SU-DHL-6 (cell line): ENCODE measurements around the gene GNB3.

Experiments
- H2AFZ ChIP-seq: fragments of 200-600 bp; sonication (generic); 2 replicates; pipeline ENCODE4 v1.6.1; 2014; ENCODE audit warnings: low read depth, mild to moderate bottlenecking, moderate library complexity, mixed read lengths, antibody characterized with exemption, low read length; ENCODE audit not compliant: severe bottlenecking
- H3F3A ChIP-seq: fragments of 200-600 bp; shearing (Covaris generic); 2 replicates; pipeline ENCODE4 v1.6.0; 2016; ENCODE audit warnings: antibody characterized with exemption, mild to moderate bottlenecking; ENCODE audit not compliant: insufficient read depth
- H3K27ac ChIP-seq: fragments of 200-600 bp; sonication (generic); 2 replicates; pipeline ENCODE4 v1.5.1; 2016; ENCODE audit warnings: low read depth, mild to moderate bottlenecking, low read length, moderate library complexity, mixed read lengths
- H3K27me3 ChIP-seq: fragments of 200-600 bp; sonication (generic), shearing (Covaris generic); 2 replicates; pipeline ENCODE4 v1.6.0; 2014; ENCODE audit warnings: mild to moderate bottlenecking, low read length
- H3K36me3 ChIP-seq: fragments of 200-600 bp; sonication (generic); 2 replicates; pipeline ENCODE4 v1.6.1; 2014; ENCODE audit warnings: mild to moderate bottlenecking, low read length, mixed read lengths
- H3K4me2 ChIP-seq: fragments of 300-600, 200-600 bp; shearing (Covaris generic), sonication (generic); 2 replicates; pipeline ENCODE4 v1.6.0; 2014; ENCODE audit warnings: low read length, low read depth, mild to moderate bottlenecking; ENCODE audit not compliant: poor library complexity, severe bottlenecking
- H3K4me3 ChIP-seq: fragments of 200-600 bp; sonication (generic); 2 replicates; pipeline ENCODE4 v1.5.1; 2014; ENCODE audit warnings: antibody characterized with exemption, low read length, mild to moderate bottlenecking, mixed read lengths; ENCODE audit not compliant: insufficient read depth, poor library complexity, severe bottlenecking
- H3K79me2 ChIP-seq: fragments of 200-600 bp; sonication (generic); 2 replicates; pipeline ENCODE4 v1.6.1; 2014; ENCODE audit warnings: mild to moderate bottlenecking, low read length, moderate library complexity; ENCODE audit not compliant: insufficient read depth
- H3K9ac ChIP-seq: fragments of 200-600 bp; sonication (generic); 2 replicates; pipeline ENCODE4 v1.7.0; 2014; ENCODE audit warnings: mild to moderate bottlenecking, low read length
- H3K9me2 ChIP-seq: fragments of 200-600 bp; sonication (generic); replicated peaks from 2 replicates; pipeline ENCODE4 v1.6.1; 2014; ENCODE audit warnings: low read length; ENCODE audit not compliant: insufficient read depth
- H3K9me3 ChIP-seq: fragments of 200-600 bp; sonication (generic); 2 replicates; pipeline ENCODE4 v1.6.1; 2014; ENCODE audit warnings: low read length, mixed read lengths; ENCODE audit not compliant: insufficient read depth
- H4K20me1 ChIP-seq: fragments of 200-600 bp; sonication (generic); 2 replicates; pipeline ENCODE4 v1.6.1; 2014; ENCODE audit warnings: low read depth, mild to moderate bottlenecking, antibody characterized with exemption, low read length, moderate library complexity, mixed read lengths
- CTCF ChIP-seq: fragments of 200-600 bp; sonication (generic); IDR thresholded peaks from one replicate; pipeline ENCODE4 v1.5.1; 2017; ENCODE audit warnings: antibody characterized with exemption, mild to moderate bottlenecking, low read length, moderate library complexity; ENCODE audit not compliant: insufficient read depth, poor library complexity, severe bottlenecking
- EZH2phosphoT487 ChIP-seq: fragments of 200-600 bp; sonication (generic), shearing (Covaris generic); conservative IDR thresholded peaks from 2 replicates; pipeline ENCODE4 v1.6.1; 2018; ENCODE audit warnings: mild to moderate bottlenecking, antibody characterized with exemption, low read length, moderate library complexity, mixed read lengths

Gene GNB3

GRCh38 chr12:6831450-6831995 lies 9.2 kb upstream of the GNB3 start:
- no peak overlapping the region for H3K9ac ChIP-seq
- no peaks in the 10 kb centered on the region for H3F3A ChIP-seq
- no peak for TF ChIP-seq CTCF
- no peak for TF ChIP-seq EZH2phosphoT487
- no peak overlapping the region for H3K27ac ChIP-seq
- no peak overlapping the region for H3K4me2 ChIP-seq
- no peaks in the 10 kb centered on the region; the same call in 1 of the 2 replicates for H4K20me1 ChIP-seq
- H3K9me2 ChIP-seq: no peaks in the 10 kb centered on the region
- no peaks in the 10 kb centered on the region for H3K79me2 ChIP-seq
- no peaks in the 10 kb centered on the region for H3K27me3 ChIP-seq
- no peak overlapping the region for H3K4me3 ChIP-seq
- H3K9me3 ChIP-seq: no peaks in the 10 kb centered on the region
- H2AFZ ChIP-seq: no peak overlapping the region
- no peaks in the 10 kb centered on the region for H3K36me3 ChIP-seq

DNA sequence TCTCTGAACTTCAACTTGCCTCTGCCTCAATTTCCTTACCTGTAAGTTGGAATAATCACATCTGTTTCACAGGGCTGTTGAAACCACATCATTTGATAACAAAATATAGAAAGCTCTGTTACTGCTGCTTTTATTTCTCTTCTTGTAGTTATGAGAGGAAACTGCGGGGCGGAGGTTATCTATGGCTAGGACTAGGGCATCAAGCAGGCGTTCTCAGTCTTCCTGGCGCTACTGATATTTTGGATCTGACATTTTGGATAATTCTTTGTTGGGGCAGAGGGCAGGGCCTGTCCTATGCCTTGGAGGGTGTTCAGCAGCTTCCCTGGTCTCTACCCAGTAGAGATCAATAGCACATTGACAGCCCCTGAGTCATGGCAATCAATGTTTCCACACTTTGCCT lies 8.6 kb upstream of the GNB3 start:
- Histone ChIP-seq H3K79me2 (no peaks in the 10 kb centered on the region), H3K36me3 (no peaks in the 10 kb centered on the region), H2AFZ (no peak overlapping the region), H3K4me3 (no peak overlapping the region), H3K4me2 (no peak overlapping the region), H3K9me2 (no peaks in the 10 kb centered on the region), H3K9ac (no peak overlapping the region), H3K27ac (no peak overlapping the region), H3F3A (no peaks in the 10 kb centered on the region), H3K9me3 (no peaks in the 10 kb centered on the region), H3K27me3 (no peaks in the 10 kb centered on the region), H4K20me1 (no peaks in the 10 kb centered on the region; the same call in 1 of the 2 replicates)
- no peak for TF ChIP-seq EZH2phosphoT487
- no peak for TF ChIP-seq CTCF

- Histone ChIP-seq H3K27ac (no peak overlapping the region), H3K9ac (no peak overlapping the region), H4K20me1 (no peaks in the 10 kb centered on the region), H3K9me2 (no peaks in the 10 kb centered on the region), H3K36me3 (no peaks in the 10 kb centered on the region), H3K9me3 (no peaks in the 10 kb centered on the region), H3K4me3 (no peak overlapping the region), H3K79me2 (no peaks in the 10 kb centered on the region), H3K4me2 (no peak overlapping the region), H3K27me3 (no peaks in the 10 kb centered on the region), H2AFZ (no peak overlapping the region), H3F3A (no peaks in the 10 kb centered on the region)
- TF ChIP-seq CTCF (no peak), EZH2phosphoT487 (no peak)
Measured at GRCh38 chr12:6833189-6833890, 7.4 kb upstream of the GNB3 start.
